K562 (cell line): ENCODE measurements around the gene MICALL2. TPM values are rescaled to one million over a fixed set of nuclear protein-coding genes. Genes with fewer than 3 reads are reported as not detected.

Experiments used
- ASH1L ChIP-seq: fragments of 450-650 bp; IDR thresholded peaks from 2 replicates; pipeline ENCODE4 v1.6.1; 2018; ENCODE audit warnings: borderline replicate concordance, mild to moderate bottlenecking, low read depth; ENCODE audit not compliant: partially characterized antibody
- ATF4 ChIP-seq: fragments of 450-650 bp; formaldehyde crosslinking; IDR thresholded peaks from 2 replicates; pipeline ENCODE4 v1.4.0; 2022; ENCODE audit warnings: mild to moderate bottlenecking, moderate library complexity
- BHLHE40 ChIP-seq: IDR thresholded peaks from 2 replicates; pipeline ENCODE4 v1.6.1; 2011; ENCODE audit warnings: low read length, improper control_type of control experiment
- BRD4 ChIP-seq: fragments of 200-600 bp; sonication (generic); IDR thresholded peaks from 2 replicates; pipeline ENCODE4 v1.6.1; 2017; ENCODE audit warnings: inconsistent platforms
- BRF1 ChIP-seq: IDR thresholded peaks from 3 replicates; pipeline ENCODE4 v1.6.1; 2011; ENCODE audit warnings: borderline replicate concordance, mild to moderate bottlenecking; ENCODE audit not compliant: insufficient read length; ENCODE audit errors: extremely low read depth
- EP400 ChIP-seq: fragments of 450-650 bp; IDR thresholded peaks from 2 replicates; pipeline ENCODE4 v1.6.1; 2017; ENCODE audit warnings: antibody characterized with exemption, mild to moderate bottlenecking, moderate library complexity
- FOXM1 ChIP-seq, 2 experiments: fragments of 450-650 bp in 1 of 2; sonication (generic) in 1 of 2; formaldehyde crosslinking in 1 of 2; IDR thresholded peaks; 2 replicates each; pipeline versions ENCODE4 v1.6.1 to v1.9.0; 2017 to 2022; ENCODE audit warnings: low read depth in 2 of 2, mild to moderate bottlenecking in 2 of 2, missing genetic modification reagents in 1 of 2, moderate library complexity in 1 of 2
- GABPA ChIP-seq: fragments of 200-800 bp; sonication (Bioruptor generic); conservative IDR thresholded peaks from 2 replicates; pipeline ENCODE4 v1.6.1; 2016; ENCODE audit warnings: low read depth, missing genetic modification characterization, missing compliant biosample characterization
- GATAD2A ChIP-seq: fragments of 450-650 bp; IDR thresholded peaks from 2 replicates; pipeline ENCODE4 v1.6.1; 2017
- GTF2E2 ChIP-seq: fragments of 200-800 bp; sonication (Bioruptor generic); IDR thresholded peaks from 2 replicates; pipeline ENCODE4 v1.6.1; 2016; ENCODE audit warnings: missing genetic modification characterization, missing compliant biosample characterization
- HBP1 ChIP-seq: fragments of 450-650 bp; formaldehyde crosslinking; IDR thresholded peaks from 2 replicates; pipeline ENCODE4 v1.4.0; 2022; ENCODE audit warnings: missing genetic modification characterization
- PATZ1 ChIP-seq: fragments of 250-450 bp; sonication (Bioruptor Pico); IDR thresholded peaks from 2 replicates; pipeline ENCODE4 v1.5.0; 2020; ENCODE audit warnings: mild to moderate bottlenecking, borderline replicate concordance
- RBFOX2 ChIP-seq: fragments of 200-400 bp; formaldehyde crosslinking; IDR thresholded peaks from 2 replicates; pipeline ENCODE4 v1.6.1; 2017; ENCODE audit warnings: low read depth, mild to moderate bottlenecking, low read length, moderate library complexity
- SMAD1 ChIP-seq: fragments of 150-350 bp; IDR thresholded peaks from 2 replicates; pipeline ENCODE4 v1.6.1; 2014; ENCODE audit warnings: low read length, low read depth; ENCODE audit not compliant: partially characterized antibody
- TEAD4 ChIP-seq, 2 experiments: sonication (generic) in 1 of 2; formaldehyde crosslinking in 1 of 2; IDR thresholded peaks; 2 replicates each; pipeline versions ENCODE4 v1.6.1 to v1.8.0; 2012 to 2022; ENCODE audit warnings: borderline replicate concordance in 1 of 2, inconsistent platforms in 1 of 2, low read length in 1 of 2, mild to moderate bottlenecking in 1 of 2, missing genetic modification reagents in 1 of 2
- U2AF2 ChIP-seq: fragments of 200-400 bp; formaldehyde crosslinking; optimal IDR thresholded peaks from 2 replicates; pipeline ENCODE3; 2017; ENCODE audit warnings: low read depth, mild to moderate bottlenecking, low read length
- ZFX ChIP-seq: sonication (generic); formaldehyde crosslinking; IDR thresholded peaks from 2 replicates; pipeline ENCODE4 v1.8.0; 2022; ENCODE audit warnings: mild to moderate bottlenecking, missing genetic modification reagents, moderate library complexity
- ZNF174 ChIP-seq: fragments of 250-450 bp; sonication (Bioruptor Pico); IDR thresholded peaks from 2 replicates; pipeline ENCODE4 v1.4.0; 2020; ENCODE audit warnings: mild to moderate bottlenecking
- ZNF507 ChIP-seq: conservative IDR thresholded peaks from 2 replicates; pipeline ENCODE4 v1.6.1; 2017; ENCODE audit warnings: missing genetic modification characterization, missing compliant biosample characterization
- ZNF830 ChIP-seq: fragments of 250-450 bp; sonication (Bioruptor Pico); IDR thresholded peaks from 2 replicates; pipeline ENCODE4 v1.5.0; 2021; ENCODE audit warnings: mild to moderate bottlenecking
- polyA plus RNA-seq, 8 experiments: library from polyadenylated mRNA; depleted of rRNA in 4 of 8; stranded (reverse) in 5 of 8; unstranded in 3 of 8; fragments of >200 nt; fragmentation: Nextera tagmentation in 2 of 8; fragmentation: Illumina TruSeq in 1 of 8; extraction: Ambion mirVana in 2 of 8; extraction: Trizol in 1 of 8; gene quantifications; 2 replicates each; pipeline versions ENCODE4 v1.2.1 to v1.2.3, GENCODE V29; 2011 to 2014; ENCODE audit warnings: inconsistent platforms in 1 of 8, missing spikeins in 1 of 8
- total RNA-seq, 7 experiments: library from RNA; depleted of rRNA in 6 of 7; stranded (reverse); fragments of >200 nt in 6 of 7; fragmentation: Illumina TruSeq in 2 of 7; extraction: Trizol in 2 of 7; gene quantifications; 2 replicates each; pipeline versions ENCODE4 v1.2.1 to v1.2.3, GENCODE V29; 2011 to 2021; ENCODE audit warnings: low replicate concordance in 1 of 7
- TF ChIP-seq, protein P1 (sequence below): fragments of 250-450 bp; sonication (Bioruptor Pico); IDR thresholded peaks from 2 replicates; pipeline ENCODE4 v1.8.0; 2021; ENCODE audit warnings: moderate library complexity, mild to moderate bottlenecking, inconsistent platforms

MICALL2 gene
- total and polyA plus RNA-seq, 9 of the 15 experiments (the other 6 are each of a cell fraction or from before 2014, with no cell fraction given): 1.8 to 103 (median 17.0) TPM

DNA sequence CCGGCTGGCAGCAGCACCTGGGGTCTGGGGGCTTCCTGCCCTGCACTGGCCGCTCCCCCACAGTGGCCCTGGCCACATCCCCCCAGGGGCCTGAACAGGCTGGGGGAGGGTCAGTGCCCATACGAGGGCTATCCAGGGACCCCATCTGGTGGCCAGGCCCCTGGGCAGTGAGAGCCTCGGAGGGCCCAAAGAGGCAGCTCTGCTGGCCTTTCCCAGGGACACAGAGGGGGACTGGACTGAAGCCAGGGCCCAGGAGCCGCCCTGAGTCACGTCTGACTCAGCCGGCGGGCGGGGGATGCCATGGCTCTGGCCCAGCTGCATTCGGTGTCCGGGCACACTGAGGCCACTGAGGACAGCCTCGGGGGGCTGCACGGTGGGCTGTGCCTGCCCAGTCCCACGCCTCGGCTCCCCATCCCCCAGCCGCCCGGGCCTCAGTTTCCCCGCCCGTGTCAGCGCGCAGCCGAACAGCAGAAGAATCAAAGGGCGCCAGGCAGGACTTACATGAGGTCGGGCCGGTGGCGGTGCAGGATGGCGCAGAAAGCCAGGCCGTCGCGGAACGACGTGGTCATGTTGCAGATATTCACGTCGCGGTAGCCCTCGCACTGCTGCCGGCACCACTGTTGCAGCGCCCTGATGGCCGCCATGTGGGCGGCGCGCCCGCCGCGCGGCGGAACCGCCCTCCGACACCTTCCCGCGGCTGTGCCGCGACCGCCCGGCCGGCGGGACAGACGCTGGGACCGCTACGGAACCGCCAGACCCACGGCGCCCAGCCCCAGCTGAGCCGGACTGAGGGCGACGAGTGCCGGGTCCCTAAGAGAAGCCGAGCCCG lies at the start of gene MICALL2 (continued):
- TF ChIP-seq FOXM1 (IDR thresholded peaks at IDR 0.05; ENCODE audit: low read depth) (no peak), FOXM1 (CRISPR knock-in tag; IDR thresholded peaks at IDR 0.05; ENCODE audit: low read depth) (0 out of 2 replicates have a peak, but pooled peaks have one; percentile 28), EP400 (peak; percentile 78), GTF2E2 (tag) (no peak), BHLHE40 (no peak), ZFX (CRISPR knock-in tag) (peak; percentile 50; the same call in 1 of the 2 replicates), RBFOX2 (peak; percentile 81), PATZ1 (CRISPR knock-in tag) (no peak), SMAD1 (no peak), ZNF507 (tag) (no peak), BRD4 (no peak), ASH1L (no peak), ZNF830 (CRISPR knock-in tag) (no peak), HBP1 (no peak), BRF1 (no peak), ATF4 (CRISPR knock-in tag) (no peak), GABPA (tag) (no peak), GATAD2A (no peak), U2AF2 (no peak), ZNF174 (CRISPR knock-in tag) (no peak), TEAD4 (IDR thresholded peaks at IDR 0.05; ENCODE audit: low read length) (no peak), TEAD4 (CRISPR knock-in tag; IDR thresholded peaks at IDR 0.05; ENCODE audit: borderline replicate concordance) (no peak)
- TF ChIP-seq, protein P1, sequence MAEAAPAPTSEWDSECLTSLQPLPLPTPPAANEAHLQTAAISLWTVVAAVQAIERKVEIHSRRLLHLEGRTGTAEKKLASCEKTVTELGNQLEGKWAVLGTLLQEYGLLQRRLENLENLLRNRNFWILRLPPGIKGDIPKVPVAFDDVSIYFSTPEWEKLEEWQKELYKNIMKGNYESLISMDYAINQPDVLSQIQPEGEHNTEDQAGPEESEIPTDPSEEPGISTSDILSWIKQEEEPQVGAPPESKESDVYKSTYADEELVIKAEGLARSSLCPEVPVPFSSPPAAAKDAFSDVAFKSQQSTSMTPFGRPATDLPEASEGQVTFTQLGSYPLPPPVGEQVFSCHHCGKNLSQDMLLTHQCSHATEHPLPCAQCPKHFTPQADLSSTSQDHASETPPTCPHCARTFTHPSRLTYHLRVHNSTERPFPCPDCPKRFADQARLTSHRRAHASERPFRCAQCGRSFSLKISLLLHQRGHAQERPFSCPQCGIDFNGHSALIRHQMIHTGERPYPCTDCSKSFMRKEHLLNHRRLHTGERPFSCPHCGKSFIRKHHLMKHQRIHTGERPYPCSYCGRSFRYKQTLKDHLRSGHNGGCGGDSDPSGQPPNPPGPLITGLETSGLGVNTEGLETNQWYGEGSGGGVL (CRISPR knock-in tag): no peak
